MM.1S (cell line): ENCODE results near the gene KIF24.

Source experiments
- EZH2 ChIP-seq: fragments of 300-600 bp; sonication (generic); optimal IDR thresholded peaks from 2 replicates; pipeline ENCODE3; 2017; ENCODE audit warnings: low read depth, mild to moderate bottlenecking, antibody characterized with exemption, low read length, mixed read lengths
- EZH2phosphoT487 ChIP-seq: fragments of 300-600 bp; sonication (generic); IDR thresholded peaks from 2 replicates; pipeline ENCODE4 v1.6.1; 2018; ENCODE audit warnings: antibody characterized with exemption, low read length
- TF ChIP-seq, protein P1 (sequence below): fragments of 300-600 bp; sonication (generic); IDR thresholded peaks from 2 replicates; pipeline ENCODE4 v1.5.1; 2016; ENCODE audit warnings: antibody characterized with exemption, low read length, mixed read lengths

DNA sequence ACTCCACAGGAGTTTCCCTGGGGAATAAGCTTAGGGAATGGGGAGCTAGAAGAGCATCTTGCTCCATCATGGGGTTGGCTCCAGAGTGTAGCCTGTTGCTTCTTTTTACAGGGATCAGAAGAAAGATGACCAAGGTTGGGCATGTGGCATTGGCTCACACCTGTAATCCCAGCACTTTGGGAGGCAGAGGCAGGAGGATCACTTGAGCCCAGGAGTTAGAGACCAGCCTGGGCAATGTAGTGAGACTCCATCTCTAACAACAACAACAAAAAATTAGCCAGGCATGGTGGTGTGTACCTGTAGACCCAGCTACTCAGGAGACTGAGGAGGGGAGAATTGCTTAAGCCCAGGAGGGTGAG, 18.7 kb upstream of the KIF24 start:
- TF ChIP-seq EZH2 = no peak
- TF ChIP-seq, protein P1, sequence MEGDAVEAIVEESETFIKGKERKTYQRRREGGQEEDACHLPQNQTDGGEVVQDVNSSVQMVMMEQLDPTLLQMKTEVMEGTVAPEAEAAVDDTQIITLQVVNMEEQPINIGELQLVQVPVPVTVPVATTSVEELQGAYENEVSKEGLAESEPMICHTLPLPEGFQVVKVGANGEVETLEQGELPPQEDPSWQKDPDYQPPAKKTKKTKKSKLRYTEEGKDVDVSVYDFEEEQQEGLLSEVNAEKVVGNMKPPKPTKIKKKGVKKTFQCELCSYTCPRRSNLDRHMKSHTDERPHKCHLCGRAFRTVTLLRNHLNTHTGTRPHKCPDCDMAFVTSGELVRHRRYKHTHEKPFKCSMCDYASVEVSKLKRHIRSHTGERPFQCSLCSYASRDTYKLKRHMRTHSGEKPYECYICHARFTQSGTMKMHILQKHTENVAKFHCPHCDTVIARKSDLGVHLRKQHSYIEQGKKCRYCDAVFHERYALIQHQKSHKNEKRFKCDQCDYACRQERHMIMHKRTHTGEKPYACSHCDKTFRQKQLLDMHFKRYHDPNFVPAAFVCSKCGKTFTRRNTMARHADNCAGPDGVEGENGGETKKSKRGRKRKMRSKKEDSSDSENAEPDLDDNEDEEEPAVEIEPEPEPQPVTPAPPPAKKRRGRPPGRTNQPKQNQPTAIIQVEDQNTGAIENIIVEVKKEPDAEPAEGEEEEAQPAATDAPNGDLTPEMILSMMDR = no peak
- no peak for TF ChIP-seq EZH2phosphoT487
